Measurements from ENCODE around the gene FRAT1.
"Not testable (repeated sequence)": the region's sequence is repeated elsewhere in the genome, so short reads cannot be mapped to it uniquely, and the experiment has no call there.

FRAT1 gene

GRCh38 chr10:97336446-97336845 is 17.4 kb downstream of the FRAT1 start:
- no peak for DNase-seq

DNA sequence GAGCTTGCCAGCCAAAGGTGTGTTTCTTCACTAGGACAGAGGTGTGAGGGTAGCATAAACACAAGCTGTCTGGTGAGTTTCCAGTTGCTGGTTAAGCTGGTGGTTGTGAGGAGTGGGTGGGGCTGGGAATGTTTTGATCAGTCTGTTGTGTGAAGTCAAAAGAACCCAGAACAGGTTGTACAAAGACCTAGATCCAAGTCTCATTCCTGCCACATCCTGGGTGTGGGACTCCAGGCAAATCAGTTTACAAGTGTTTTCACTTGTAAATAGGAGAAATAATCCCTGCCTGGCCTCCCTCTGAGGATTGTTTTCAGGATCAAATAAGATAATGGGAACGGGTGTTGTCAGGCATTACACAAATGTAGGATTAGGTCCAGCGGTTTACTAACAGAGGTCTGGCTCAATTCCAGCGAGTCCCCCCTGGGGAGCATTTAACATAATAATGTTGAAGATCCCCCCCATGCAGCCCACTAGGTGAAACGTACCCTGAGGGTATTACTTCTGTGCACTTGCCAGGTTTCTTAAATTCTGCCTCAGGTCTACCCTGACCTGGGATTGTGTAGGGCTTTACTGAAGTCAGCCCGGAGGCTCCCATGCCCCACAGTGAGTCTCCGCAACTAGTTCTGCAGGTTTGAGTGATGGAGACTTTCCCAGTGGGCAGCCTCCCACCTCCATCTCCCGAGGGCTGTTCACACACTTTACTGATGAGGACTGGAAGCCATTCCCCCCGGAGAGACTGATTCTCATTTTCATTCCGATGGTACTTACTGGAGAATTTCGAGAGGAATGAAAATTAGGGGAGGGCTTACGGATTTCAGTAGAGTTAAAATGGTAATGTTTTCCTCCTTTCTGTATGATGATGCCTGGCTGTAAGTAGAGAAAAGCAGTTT is 18.1 kb downstream of the FRAT1 start:
- no peak for DNase-seq

- no peak for DNase-seq
These were observed 19.0 kb downstream of the FRAT1 start for GRCh38 chr10:97338041-97338440.

GRCh38 chr10:97341416-97341815 is 22.3 kb downstream of the FRAT1 start:
- no peak for DNase-seq

DNA sequence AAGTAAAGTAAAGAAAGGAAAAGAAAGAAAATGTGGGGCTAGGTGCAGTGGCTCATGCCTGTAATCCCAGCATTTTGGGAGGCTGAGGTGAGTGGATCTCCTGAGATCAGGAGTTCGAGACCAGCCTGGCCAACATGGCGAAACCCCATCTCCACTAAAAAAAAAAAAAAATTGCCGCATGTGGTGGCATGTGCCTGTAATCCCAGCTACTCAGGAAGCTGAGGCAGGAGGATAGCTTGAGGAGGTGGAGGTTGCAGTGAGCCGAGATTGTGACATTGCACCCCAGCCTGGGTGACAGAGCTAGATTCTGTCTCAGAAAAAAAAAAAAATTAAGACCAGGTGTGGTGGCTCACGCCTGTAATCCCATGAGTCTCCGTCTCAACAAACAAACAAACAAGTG is 24.6 kb downstream of the FRAT1 start:
- not testable (repeated sequence) for DNase-seq

DNA sequence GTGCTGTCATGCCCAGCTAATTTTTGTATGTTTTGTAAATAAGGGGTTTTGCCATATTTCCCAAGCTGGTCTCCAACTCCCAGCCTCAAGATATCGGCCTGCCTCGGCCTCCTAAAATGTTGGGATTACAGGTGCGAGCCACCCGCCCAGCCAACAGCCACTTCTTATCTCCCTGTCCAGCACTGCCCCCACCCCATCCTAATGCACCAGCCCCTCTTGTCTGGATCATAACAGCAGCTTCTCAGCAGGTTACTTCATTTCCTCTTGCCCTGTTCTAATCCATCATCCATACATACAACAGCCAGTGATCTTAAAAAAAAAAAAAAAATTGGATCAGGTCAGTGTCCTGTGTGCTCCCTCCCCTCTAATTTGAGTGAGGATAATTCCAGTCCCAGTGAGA is 28.2 kb downstream of the FRAT1 start:
- no peak for DNase-seq

DNA sequence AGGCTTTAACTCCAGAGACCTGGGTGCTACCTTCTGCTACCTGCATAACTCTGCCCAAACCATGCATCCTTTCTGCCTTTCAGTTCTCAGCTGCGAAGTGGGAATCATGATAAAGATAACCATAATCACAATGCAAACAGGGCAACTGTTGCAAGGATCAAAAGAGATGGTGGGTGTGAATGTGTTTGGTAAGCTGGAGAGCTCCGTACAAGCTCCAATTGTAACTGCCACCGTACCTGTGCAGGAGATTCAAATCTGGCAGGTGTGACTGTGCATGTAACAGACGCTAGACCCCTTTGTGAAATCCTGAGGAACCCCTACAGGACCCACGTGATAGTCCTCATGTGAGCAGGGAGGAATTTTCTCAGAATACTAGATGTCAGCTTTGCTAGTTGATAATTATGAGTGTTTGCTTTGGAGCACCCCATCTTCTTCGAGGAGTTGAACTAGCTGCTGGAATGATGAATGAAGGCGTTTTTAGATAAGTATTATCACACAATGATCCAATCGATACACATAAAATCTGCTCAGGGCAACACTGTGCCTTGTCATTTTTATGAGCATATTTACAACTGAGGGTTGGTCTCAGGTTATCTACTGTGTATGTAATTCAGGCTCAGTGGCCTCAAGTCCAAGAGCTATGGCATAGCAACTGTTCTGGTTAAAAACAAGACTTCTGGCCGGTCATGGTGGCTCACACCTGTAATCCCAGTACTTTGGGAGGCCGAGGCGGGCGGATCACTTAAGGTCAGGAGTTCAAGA is 30.9 kb downstream of the FRAT1 start:
- DNase-seq, result no peak

DNA sequence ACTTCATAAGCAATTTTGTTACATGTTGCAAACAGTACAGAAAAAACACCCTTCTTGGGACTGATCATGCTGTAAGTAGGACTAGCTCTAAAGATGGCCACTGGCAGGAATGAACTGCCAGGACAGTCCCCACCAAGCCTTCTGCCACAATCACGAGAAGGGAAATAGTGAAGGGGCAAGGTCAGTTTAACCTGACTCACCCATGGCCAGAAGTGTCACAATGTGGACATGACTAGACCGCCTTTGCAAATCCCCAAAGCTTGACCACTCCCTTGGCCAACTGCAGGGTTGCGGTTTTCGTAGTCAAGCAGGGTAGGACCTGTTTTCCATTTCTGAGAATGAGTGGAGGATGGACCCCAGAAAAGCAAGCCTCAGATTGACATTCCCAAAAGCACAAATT is 34.9 kb downstream of the FRAT1 start:
- DNase-seq, result no peak

DNA sequence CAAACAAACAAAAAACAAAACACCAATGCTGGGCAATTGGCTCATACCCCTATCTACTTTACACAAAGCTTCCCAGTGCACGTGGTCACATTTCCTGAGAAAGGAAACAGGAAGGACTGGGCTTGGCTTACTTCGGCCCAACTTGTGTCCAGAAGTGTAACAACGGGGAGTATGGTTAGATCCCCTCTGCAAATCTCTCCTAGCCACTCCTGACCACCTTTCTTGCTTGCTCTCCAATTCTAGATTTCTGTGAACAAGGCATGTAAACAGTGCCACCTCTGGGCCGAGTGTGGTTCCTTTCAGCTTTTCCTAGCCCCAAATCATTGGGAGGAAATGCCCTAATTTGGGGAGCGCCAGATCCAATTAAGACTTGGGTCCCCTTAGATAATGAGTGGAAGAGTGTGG is 36.5 kb downstream of the FRAT1 start:
- no peak for DNase-seq

DNA sequence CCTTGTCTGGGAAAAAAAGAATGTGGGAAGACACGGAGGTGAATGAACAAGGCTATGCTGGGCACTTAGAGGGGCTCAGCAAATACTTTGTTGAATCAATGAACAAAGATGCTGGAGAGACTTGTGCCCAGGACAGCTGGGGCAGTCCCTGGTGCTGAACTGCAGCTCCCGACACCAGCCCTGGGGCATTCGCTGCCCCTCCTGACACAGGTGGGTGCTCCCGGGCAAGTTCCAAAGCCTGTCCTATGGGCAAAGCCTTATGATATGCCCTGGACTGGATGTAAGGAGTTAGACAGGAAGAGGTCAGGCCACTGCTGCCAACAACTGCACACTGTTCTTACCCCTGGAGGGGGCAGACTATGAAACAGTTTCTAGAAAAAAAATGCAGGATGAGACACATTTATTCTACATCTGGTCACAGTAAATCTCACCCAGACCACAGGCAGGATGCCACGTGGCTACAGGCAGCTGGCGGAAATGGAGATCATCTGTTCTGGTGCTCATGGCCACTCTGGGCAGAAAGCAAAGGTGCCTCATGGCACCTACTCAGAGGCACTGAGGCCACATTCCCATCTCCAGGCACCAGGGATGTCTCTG is 37.3 kb downstream of the FRAT1 start:
- no peak for DNase-seq

DNA sequence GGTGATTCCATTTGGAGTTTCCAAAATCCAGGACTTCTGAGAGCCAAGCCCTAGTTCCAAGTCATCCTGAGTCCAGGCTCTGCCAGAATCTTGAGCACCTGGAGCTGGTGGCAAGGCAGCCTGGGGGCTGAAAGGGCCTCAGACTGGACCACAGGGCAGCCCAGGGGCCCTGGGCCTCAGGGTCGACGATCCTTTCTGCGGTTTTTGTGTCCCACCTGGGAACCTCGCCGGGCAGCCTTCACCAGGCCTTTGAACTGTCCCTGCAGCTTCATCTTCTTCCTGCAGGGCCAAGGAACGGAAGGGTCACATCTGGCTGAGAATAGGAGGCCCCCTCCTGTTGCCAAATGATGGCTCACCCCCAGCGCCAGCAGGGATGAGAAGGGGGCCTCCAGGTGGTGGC is 37.8 kb downstream of the FRAT1 start:
- no peak for DNase-seq

DNA sequence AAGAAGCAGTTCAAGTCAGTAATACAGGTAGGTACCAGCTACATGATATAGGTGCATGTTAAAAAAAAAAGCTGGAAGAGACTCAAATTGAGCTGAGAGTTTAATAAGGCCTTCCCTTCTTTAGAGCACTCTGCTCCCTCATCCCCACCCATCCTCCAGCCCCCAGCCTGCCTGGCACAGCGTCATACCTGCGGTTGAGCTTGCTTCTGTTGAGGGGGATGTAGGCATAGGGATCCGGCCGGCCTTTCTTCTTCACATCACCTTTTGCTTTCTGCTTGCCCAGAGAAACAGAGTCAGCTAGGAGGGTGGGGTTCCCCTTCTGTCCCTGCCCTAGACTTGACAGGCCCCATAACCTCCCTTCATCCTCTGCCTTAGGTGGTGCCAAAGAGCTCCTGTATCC is 39.3 kb downstream of the FRAT1 start:
- DNase-seq, result no peak

DNA sequence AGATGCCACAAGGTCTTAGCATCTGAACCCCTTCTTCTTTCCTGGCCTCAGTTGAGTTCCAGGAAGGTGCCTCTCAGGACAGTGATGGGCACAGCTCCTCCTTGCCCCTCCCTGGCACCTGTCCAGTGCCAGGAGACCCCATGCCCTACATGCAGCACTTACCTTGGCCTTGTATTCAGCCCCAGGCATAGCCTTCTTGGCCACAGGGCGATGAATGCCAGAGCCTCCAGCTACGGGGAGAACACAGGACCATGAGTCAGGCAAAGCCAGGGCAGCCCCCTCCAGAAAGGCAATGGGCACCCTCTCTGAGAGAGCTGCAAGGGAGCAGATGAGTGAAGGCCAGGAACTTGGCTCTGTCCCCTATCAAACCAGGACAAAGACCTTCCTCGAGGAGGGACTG is 39.7 kb downstream of the FRAT1 start:
- DNase-seq, result no peak

- no peak for DNase-seq
These were observed 41.9 kb downstream of the FRAT1 start for GRCh38 chr10:97360705-97361536.

- no peak for DNase-seq
These were observed 42.4 kb downstream of the FRAT1 start for GRCh38 chr10:97361537-97361901.

DNA sequence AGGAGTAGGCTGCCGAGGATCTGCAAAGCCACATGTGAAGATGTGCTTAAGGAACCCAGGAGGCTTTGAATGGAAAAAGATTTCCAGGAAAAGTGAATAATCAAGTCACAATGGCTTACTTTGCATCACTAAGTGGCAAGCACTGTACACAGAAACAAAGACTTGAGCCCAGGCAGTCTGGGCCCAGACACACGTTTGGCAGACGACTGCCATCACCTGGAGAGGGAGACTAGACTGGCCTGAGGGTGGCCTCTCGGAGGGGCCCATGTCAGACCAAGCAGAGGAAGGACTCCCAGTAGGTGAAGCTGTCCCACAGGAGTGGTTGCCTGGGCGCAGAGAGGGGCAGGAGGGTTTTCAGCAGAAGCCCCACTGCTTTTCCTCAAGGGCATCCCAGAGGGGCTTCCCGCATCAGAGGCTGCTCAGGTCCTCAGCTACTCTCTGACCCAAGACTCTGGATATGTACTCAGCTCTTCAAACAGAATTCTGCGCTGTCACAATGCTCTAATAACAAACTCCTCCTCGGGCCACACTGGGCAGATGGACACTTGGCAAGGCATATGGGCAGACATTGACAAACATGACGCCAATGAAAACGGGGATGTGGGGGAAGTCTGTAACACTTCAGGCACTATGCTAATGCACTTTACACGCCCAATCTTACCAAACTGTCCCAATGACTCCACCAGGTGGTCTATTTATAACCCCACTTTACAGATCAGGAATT is 43.4 kb downstream of the FRAT1 start:
- no peak for DNase-seq

GRCh38 chr10:97363071-97363470 is 44.0 kb downstream of the FRAT1 start:
- no peak for DNase-seq

DNA sequence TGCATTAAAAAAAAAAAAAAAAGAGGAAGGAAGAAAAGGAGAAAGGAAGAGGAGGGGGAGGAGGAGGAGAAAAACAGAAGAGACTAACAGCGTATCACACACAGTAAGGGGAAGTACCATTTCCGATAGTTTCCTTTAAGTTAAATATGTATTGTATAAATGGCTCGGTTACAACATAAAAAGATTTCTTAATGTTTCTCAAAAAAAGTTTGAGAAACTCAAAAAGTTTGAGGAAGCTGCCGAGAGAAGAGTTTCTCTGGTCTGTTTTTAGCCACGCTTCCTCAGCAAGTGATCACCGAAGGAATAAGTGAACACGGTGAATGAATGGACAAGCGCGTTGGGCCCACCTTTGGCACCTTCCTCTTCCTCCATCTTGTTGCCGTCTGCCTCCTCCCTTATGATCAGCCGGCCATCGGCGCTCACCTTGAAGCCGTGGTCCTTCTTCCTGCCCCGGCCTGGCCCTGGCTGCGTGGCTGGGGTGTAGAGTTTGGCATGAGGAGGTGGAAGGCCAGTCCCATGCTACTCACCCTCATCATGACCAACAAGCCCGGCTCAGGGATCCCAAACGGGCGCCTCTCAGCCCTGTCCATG is 46.8 kb downstream of the FRAT1 start:
- DNase-seq, result no peak

DNA sequence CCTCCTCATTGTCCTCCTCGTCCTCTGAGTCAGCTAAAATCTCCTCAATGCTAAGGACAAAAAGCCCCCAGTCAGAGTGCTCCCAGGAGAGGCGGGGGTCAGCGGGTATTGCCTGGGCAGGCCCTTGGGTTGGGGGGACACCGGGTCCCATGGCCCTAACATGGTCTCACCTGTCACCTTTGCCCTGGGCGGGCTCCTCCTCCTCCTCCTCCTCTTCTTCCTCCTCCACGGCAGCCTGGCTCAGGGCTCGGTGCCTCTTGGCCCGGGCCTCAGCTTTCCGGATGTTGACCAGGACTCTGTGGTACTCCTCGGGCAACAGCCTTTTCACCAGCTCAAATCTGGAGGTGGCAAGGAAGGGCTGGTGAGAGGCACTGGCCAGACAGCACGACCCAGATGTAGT is 47.5 kb downstream of the FRAT1 start:
- no peak for DNase-seq

DNA sequence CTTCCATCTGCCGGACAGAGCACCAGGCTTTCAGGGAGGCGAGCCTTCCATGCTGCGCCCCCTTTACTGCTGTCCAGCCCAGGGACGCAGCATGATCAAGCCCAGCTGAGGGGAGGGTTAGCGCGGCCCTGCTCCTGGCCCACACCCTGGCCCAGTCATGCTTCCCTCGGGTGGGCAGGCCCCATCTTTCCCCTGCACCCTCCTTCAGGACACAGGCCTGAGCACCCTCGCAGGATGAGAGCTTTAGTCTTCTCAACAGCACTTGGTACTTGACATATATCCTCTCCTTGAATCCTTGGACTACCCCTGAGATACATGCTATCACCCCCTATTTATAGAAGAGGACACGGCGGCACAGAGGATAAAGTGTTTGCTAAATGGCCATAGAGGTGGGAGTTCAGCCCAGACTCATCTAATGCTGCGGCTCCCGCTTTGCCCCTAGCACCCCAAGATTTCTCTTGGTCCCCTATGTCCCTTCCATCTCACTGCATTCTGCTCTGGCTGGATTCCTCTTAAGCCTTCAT is 48.1 kb downstream of the FRAT1 start:
- no peak for DNase-seq
